Dedifferentiated amniotic fluid mesenchymal stem cell (primary cell): ENCODE results near the gene NOTCH1.
A peak's percentile ranks its signal among the peaks of the same experiment; 100 is the strongest.
"Not testable (repeated sequence)": the region's sequence is repeated elsewhere in the genome, so short reads cannot be mapped to it uniquely, and the experiment has no call there.

Experiments
- DNase-seq: peaks from one replicate; pipeline ENCODE4 v3.0.0-alpha.2; 2016; ENCODE audit errors: extremely low spot score

Gene NOTCH1

GRCh38 chr9:136578915-136579649 is 33.2 kb upstream of the NOTCH1 start:
- no peak for DNase-seq

DNA sequence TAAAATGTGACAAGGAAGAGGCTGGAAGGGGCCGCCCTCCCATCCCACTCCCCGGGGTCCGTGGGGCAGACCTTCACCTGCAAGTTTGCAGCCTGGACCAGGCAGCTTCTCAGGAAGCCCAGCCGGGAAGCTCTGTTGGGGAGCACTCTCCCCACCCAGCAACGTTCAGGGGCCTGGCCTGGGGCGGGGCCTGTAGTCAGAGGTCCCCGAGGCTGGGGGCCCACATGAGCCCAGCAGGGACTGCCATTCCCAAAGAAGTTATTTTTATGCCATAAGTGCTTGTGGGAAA is 32.7 kb upstream of the NOTCH1 start:
- DNase-seq = no peak

GRCh38 chr9:136577941-136578625 is 32.2 kb upstream of the NOTCH1 start:
- DNase-seq = no peak

GRCh38 chr9:136576269-136576626 is 30.4 kb upstream of the NOTCH1 start:
- DNase-seq = peak; percentile 16

GRCh38 chr9:136575626-136576268 is 29.9 kb upstream of the NOTCH1 start:
- DNase-seq = no peak

- DNase-seq = not testable (repeated sequence)
These were observed 28.8 kb upstream of the NOTCH1 start for GRCh38 chr9:136574606-136575005.

GRCh38 chr9:136572828-136573625 is 27.2 kb upstream of the NOTCH1 start:
- DNase-seq = no peak

DNA sequence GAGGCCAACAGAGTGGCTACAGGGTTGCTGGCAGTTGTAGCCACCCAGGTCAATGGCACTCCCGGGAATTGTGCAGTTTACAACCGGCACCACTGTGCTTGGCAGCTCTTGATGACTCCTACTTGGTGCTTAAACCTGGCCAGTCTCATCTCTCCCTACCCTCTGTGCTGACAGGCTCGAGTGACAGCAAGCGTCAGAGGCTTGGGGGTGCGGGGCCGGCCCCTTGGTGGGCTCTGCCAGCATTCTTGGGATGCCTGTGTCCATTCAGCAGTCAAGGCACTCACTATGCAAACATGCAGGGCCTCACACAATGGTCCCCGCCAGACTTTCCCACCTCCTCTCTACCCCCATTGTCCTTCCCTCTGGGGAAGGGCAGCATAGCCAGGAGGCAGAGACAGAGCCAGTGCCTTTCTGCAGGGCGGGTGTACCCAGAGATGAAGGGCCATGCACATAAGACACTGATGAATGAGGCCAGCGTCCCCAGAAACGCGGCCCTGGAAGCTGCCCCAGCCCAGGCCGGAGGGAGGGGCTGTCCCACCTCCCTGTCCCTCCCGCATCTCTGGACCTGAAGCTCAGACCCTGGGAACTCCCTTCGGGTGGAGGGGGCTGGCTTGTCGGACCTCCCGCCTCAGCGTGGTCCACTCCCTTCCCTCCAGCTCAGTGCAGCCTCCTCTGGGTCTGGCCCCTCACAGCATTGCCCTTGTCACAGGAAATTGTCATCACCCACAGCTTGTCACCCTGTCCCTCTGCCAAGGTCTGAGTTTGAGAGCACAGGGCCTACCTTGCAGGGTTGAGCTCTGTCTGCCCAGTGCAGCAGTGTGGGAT is 26.4 kb upstream of the NOTCH1 start:
- DNase-seq = peak; percentile 49

GRCh38 chr9:136571531-136571930 is 25.7 kb upstream of the NOTCH1 start:
- DNase-seq = no peak

GRCh38 chr9:136570916-136571315 is 25.1 kb upstream of the NOTCH1 start:
- no peak for DNase-seq

DNA sequence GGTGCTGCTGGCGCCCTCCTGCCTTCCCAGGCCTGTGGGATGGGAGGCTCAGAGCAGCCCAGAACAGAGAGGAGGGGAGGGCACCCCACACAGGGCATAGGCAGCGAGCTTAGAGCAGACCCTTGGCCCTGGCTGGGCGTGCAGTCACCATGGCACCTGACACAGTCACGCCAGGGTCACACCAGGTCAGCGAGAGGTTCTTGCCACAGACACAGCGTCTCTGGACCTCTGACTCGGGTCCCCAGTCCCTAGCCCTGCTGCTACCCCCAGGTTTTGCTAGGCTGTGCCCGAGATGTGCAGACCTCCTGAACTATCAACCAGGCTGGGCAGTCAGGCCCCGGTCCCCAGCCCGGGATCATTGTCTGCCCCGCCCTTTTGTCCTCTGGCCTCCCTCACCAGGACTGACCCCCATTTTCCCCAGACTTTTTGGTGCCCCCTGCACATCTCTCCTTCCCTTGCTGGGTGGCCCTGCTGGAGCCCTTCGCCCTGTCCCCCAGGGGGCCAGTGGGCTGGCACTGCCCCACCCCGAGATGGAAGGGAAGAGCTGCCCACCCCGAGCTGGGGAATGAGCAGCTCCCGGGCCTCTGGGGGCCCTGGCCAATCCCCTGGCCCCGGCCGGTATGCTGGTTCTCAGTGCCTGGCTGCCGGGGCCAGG is 24.5 kb upstream of the NOTCH1 start:
- DNase-seq = no peak

GRCh38 chr9:136569526-136570148 is 23.8 kb upstream of the NOTCH1 start:
- DNase-seq = no peak

DNA sequence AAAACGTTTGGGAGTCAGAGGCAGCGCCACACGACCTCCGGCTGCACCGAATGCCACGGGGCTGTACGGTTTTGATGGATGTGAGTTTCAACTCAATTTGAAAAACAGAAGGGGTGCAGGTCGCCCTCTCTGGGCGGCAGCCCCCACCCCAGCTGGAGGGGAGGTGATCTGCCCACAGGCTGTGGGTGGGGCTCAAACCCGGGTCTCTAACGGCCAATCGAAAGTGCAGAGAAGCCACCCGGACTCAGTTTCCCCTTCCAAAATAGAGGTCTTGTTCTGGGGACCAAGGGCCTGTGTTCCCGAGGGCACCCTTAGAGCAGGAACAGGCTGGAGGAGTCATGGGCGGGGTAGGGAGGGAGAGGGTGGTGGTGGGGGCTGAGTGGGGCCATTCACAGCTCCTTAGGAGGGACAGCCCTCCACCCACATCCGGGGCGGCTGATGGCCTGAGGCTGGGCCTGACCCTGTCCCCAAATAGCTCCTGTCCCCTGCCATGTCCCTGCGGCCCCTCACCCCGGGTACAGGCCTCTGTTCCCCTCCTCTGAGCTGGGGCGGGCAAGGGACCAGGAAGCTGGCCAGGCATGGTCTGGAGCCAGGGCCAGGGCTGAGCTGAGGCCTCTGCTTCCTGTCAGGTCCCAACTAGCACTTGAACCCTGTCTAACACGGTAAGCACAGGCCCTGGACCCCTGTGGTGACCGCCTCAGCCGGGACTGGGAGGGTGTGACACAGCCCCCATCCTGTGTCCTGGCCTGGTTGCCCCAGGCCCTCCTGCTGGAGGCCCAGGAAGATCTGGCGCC is 22.6 kb upstream of the NOTCH1 start:
- no peak for DNase-seq

GRCh38 chr9:136567651-136568287 is 21.9 kb upstream of the NOTCH1 start:
- peak; percentile 66 for DNase-seq

- DNase-seq = no peak
These were observed 21.1 kb upstream of the NOTCH1 start for GRCh38 chr9:136566901-136567300.

DNA sequence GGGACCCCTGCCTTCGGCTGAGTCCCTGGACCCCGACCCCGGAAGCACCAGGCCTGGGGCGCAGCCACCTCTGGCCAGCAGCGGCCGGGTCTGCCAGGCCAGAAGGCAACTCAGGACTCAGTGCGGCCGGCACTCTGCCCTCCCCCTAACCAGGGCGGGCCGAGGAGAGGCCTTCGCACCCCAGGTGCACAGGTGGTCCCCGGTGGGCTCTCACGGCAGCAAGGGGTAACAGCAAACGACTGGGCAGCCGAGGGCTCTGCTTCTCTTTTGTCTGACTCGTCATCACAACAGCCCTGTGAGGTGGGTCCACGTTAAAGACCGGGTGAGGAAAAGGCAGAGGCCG is 20.7 kb upstream of the NOTCH1 start:
- no peak for DNase-seq

DNA sequence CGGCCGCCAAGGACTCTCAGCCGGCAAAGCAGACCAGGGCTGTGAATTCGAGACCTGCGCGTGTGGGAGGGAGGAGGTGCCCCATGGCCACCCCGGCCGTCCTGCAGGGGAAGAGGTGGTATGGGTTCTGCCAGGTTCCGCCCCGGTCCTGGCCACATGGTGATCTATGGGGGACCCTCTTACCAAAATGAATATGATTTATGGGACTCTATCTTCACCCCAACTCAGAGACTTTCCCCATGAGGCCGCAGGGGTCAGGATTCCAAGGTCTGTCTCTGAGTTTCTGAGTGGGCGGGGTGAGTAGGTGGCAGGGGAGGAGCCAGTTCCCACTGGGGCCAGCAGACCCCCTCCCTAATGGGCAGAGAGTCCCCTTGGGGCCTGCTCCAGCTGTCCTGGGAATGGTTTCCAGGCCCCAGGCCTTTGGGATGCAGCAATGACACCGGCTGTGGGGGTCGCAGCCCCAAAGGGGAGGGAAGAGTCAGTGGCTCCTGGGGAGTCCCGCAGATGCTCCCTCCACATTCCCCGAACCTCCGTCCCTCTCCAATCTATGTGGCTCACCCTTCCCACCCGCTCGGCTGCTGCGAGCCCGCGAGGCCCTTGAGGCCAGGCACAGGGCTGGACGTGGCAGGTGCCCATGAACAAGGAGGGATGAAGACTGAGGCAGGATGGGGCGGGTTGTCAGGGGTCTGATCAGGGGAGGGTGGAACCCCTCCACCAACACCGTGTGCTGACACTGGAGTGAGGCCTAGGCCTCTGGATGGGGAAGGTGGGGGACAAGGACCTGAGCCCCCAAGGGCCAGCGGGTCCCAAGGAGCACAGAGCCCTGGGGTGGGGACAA is 20.1 kb upstream of the NOTCH1 start:
- no peak for DNase-seq

- no peak for DNase-seq
These were observed 19.4 kb upstream of the NOTCH1 start for GRCh38 chr9:136565086-136565714.
